MM.1S (cell line): Measurements from ENCODE around the gene KIF5A.

Experiments used
- CTCF ChIP-seq: fragments of 300-600 bp; sonication (generic); IDR thresholded peaks from 2 replicates; pipeline ENCODE4 v1.5.1; 2016; ENCODE audit warnings: antibody characterized with exemption, low read length, mixed read lengths
- EZH2 ChIP-seq: fragments of 300-600 bp; sonication (generic); optimal IDR thresholded peaks from 2 replicates; pipeline ENCODE3; 2017; ENCODE audit warnings: low read depth, mild to moderate bottlenecking, antibody characterized with exemption, low read length, mixed read lengths
- EZH2phosphoT487 ChIP-seq: fragments of 300-600 bp; sonication (generic); IDR thresholded peaks from 2 replicates; pipeline ENCODE4 v1.6.1; 2018; ENCODE audit warnings: antibody characterized with exemption, low read length

DNA sequence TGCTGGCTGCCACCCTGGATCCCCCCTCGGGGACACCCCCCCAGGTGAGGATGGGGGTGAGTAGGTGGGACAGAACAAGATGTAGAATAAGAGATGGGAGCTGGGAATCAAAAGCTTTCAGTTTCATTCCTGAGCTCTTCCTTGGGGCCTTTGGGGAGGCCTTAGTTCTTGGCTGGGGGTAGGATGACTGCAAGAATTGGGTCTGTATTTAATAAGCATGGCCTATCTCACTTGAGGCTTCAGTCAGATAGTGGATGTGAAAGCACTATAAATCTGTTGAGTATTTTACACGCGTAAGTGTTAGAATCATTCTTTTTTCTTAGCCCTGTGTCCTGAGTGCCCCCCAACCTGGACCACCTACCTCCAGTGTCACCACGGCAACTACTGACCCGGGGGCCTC, 22.7 kb upstream of the KIF5A start:
- TF ChIP-seq EZH2 (no peak), CTCF (no peak), EZH2phosphoT487 (no peak)
